Measurements from ENCODE around the gene SF3A2.

Gene SF3A2

DNA sequence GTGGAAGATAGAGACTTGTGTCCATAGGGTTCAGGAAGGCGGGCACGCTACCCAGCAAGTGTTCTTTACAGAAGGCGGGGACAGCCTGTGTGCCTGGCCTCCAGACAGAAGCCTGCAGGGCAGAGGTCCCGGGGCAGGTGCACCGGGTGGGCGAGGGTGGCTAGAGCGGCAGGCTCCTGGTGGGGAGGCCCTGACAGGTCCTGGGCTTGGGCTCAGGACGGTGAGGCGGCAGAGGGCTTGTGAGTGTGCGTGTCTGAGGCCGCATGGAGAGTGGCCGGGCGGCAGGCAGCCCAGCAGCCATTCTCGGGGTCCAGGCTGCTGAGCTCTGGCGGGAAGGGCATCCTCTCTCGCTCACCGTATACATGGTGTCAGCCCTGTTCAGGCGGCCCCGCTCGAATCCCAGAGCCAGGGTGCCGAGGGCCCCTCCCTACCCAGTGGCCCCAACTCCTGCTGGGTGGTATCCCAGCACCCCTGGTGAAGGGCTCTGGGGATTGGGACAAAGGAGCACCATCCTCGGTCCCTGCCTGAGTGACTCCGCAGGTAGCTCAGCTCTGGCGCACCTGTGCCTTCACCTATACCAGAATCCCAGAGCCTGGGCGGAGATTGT, 9.5 kb downstream of the SF3A2 start:
- Histone ChIP-seq H3K9me3 (ENCODE audit: insufficient read depth, low read length) (no peaks in the 10 kb centered on the region), H3K9me2 (replicated peaks; ENCODE audit: insufficient read depth, low read length) (no peaks in the 10 kb centered on the region)

DNA sequence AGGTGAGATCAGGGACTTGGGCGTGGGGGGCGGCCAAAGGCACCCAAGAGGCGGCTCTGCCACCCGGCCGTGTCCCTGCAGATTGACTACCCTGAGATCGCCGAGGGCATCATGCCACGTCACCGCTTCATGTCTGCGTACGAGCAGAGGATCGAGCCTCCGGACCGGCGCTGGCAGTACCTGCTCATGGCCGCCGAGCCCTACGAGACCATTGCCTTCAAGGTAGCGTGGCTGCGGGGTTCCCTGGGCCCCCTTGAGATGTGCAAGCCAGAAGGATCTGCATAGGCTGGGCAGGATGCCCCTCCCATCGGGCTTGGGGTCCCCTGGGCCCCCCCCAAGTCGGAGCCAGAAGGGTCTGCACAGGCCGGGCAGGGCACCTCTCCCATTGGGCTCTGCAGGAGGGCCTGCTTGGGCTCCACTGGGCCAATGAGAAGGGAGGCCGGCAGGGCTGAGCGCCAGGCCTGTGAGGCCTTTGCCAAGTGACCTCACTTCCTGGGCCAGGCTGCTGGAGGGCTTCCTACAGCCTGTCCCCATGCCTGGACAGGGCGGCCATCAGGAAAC, 10.3 kb downstream of the SF3A2 start:
- Histone ChIP-seq H4K20me1 (ENCODE audit: low read depth, low read length) (no peaks in the 10 kb centered on the region; the same call in 1 of the 2 replicates), H2AFZ (ENCODE audit: low read depth, low read length, severe bottlenecking) (no peak overlapping the region), H3K4me3 (ENCODE audit: insufficient read depth, low read length, poor library complexity, severe bottlenecking) (no peak overlapping the region), H3K9me2 (replicated peaks; ENCODE audit: insufficient read depth, low read length) (no peaks in the 10 kb centered on the region), H3K27me3 (ENCODE audit: low read length) (no peaks in the 10 kb centered on the region), H3K9me3 (ENCODE audit: insufficient read depth, low read length) (no peaks in the 10 kb centered on the region), H3K27ac (ENCODE audit: low read depth, low read length) (no peak overlapping the region), H3K79me2 (ENCODE audit: insufficient read depth, low read length) (peaks cover 18% of the 10 kb centered on the region), H3K4me2 (ENCODE audit: low read depth, low read length, poor library complexity, severe bottlenecking) (no peak overlapping the region), H3K9ac (ENCODE audit: low read length) (no peak overlapping the region), H3F3A (ENCODE audit: insufficient read depth) (0 out of 2 replicates have a peak, but pooled peaks cover 6% of the 10 kb centered on the region), H3K36me3 (ENCODE audit: low read length) (no peaks in the 10 kb centered on the region)
- no peak for TF ChIP-seq EZH2phosphoT487 (conservative IDR thresholded peaks at IDR 0.05; ENCODE audit: low read length)
- TF ChIP-seq, protein P1, sequence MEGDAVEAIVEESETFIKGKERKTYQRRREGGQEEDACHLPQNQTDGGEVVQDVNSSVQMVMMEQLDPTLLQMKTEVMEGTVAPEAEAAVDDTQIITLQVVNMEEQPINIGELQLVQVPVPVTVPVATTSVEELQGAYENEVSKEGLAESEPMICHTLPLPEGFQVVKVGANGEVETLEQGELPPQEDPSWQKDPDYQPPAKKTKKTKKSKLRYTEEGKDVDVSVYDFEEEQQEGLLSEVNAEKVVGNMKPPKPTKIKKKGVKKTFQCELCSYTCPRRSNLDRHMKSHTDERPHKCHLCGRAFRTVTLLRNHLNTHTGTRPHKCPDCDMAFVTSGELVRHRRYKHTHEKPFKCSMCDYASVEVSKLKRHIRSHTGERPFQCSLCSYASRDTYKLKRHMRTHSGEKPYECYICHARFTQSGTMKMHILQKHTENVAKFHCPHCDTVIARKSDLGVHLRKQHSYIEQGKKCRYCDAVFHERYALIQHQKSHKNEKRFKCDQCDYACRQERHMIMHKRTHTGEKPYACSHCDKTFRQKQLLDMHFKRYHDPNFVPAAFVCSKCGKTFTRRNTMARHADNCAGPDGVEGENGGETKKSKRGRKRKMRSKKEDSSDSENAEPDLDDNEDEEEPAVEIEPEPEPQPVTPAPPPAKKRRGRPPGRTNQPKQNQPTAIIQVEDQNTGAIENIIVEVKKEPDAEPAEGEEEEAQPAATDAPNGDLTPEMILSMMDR (IDR thresholded peaks at IDR 0.05; ENCODE audit: insufficient read depth, low read length, poor library complexity, severe bottlenecking): no peak

More for the DNA sequence above, 9.5 kb downstream of the SF3A2 start:
- Histone ChIP-seq H3K27ac (ENCODE audit: low read depth, low read length) (no peak overlapping the region), H3F3A (ENCODE audit: insufficient read depth) (0 out of 2 replicates have a peak, but pooled peaks cover 6% of the 10 kb centered on the region), H3K4me2 (ENCODE audit: low read depth, low read length, poor library complexity, severe bottlenecking) (no peak overlapping the region), H4K20me1 (ENCODE audit: low read depth, low read length) (no peaks in the 10 kb centered on the region; the same call in 1 of the 2 replicates), H3K27me3 (ENCODE audit: low read length) (no peaks in the 10 kb centered on the region), H2AFZ (ENCODE audit: low read depth, low read length, severe bottlenecking) (no peak overlapping the region), H3K4me3 (ENCODE audit: insufficient read depth, low read length, poor library complexity, severe bottlenecking) (no peak overlapping the region), H3K36me3 (ENCODE audit: low read length) (no peaks in the 10 kb centered on the region), H3K9ac (ENCODE audit: low read length) (no peak overlapping the region), H3K79me2 (ENCODE audit: insufficient read depth, low read length) (peaks cover 26% of the 10 kb centered on the region)
- TF ChIP-seq EZH2phosphoT487 (conservative IDR thresholded peaks at IDR 0.05; ENCODE audit: low read length): no peak
- TF ChIP-seq, protein P1 (IDR thresholded peaks at IDR 0.05; ENCODE audit: insufficient read depth, low read length, poor library complexity, severe bottlenecking): no peak

DNA sequence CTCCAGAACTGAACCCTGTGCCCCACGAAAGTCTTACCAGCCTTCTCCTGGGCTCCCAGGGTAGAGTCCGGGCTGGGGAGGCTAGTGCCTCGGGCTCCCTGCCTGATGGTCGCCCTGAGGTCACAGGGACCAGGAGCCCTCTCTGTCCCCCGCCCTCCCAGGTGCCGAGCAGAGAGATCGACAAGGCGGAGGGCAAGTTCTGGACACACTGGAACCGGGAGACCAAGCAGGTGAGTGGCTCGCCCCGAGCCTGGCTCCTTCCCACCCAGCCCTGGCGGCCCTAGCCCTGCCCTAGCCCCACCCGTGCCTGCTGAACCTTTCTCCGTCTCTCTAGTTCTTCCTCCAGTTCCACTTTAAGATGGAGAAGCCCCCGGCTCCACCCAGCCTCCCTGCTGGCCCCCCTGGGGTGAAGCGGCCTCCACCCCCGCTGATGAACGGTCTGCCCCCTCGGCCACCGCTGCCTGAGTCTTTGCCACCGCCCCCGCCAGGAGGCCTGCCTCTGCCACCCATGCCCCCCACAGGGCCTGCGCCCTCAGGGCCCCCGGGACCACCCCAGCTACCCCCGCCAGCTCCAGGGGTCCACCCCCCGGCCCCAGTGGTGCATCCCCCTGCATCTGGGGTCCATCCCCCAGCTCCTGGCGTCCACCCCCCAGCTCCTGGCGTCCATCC, 10.9 kb downstream of the SF3A2 start:
- H3K27me3 ChIP-seq (ENCODE audit: low read length): no peaks in the 10 kb centered on the region
- no peak overlapping the region for H3K4me3 ChIP-seq (ENCODE audit: insufficient read depth, low read length, poor library complexity, severe bottlenecking)
- no peaks in the 10 kb centered on the region for H3K36me3 ChIP-seq (ENCODE audit: low read length)
- H3K9me3 ChIP-seq (ENCODE audit: insufficient read depth, low read length): no peaks in the 10 kb centered on the region
- no peak overlapping the region for H2AFZ ChIP-seq (ENCODE audit: low read depth, low read length, severe bottlenecking)
- H3K79me2 ChIP-seq (ENCODE audit: insufficient read depth, low read length): peaks cover 11% of the 10 kb centered on the region
- H4K20me1 ChIP-seq (ENCODE audit: low read depth, low read length): no peaks in the 10 kb centered on the region; the same call in 1 of the 2 replicates
- H3K9ac ChIP-seq (ENCODE audit: low read length): no peak overlapping the region
- TF ChIP-seq EZH2phosphoT487 (conservative IDR thresholded peaks at IDR 0.05; ENCODE audit: low read length): no peak
- TF ChIP-seq, protein P1 (IDR thresholded peaks at IDR 0.05; ENCODE audit: insufficient read depth, low read length, poor library complexity, severe bottlenecking): no peak
- H3K27ac ChIP-seq (ENCODE audit: low read depth, low read length): no peak overlapping the region
- no peaks in the 10 kb centered on the region for H3K9me2 ChIP-seq (replicated peaks; ENCODE audit: insufficient read depth, low read length)
- 0 out of 2 replicates have a peak, but pooled peaks cover 6% of the 10 kb centered on the region for H3F3A ChIP-seq (ENCODE audit: insufficient read depth)
- H3K4me2 ChIP-seq (ENCODE audit: low read depth, low read length, poor library complexity, severe bottlenecking): no peak overlapping the region

Data from SU-DHL-6 (cell line).